ENCODE data around the gene ATP10A.

Gene ATP10A

DNA sequence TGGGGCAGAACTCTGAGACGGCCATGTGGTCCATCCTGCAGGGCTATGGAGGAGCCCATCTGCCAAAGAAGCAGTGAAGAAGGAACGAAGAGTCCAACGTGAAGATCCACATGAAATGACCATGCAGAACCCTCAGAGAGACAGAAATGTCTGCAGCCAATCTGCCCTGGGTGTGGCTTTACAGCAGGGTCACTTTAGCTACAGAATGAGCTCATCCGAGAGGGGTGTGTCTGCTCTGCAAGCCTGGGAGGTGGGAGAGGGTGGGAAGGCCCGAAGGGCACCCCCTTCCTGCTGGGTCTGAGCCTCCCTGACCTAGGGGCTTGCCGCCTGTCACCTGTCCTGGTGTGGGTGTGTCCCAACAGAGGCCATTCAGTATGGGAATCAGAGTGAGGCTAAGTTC, 176.3 kb downstream of the ATP10A start:
- DNase-seq (ENCODE audit: low read depth), result no peak
- in situ Hi-C loops (cut with HindIII; ENCODE audit: low sequenced_read_pairs), result no loop called here
- H3K4me3 ChIP-seq (ENCODE audit: low read depth, low read length), result no peak overlapping the region
- TF ChIP-seq, protein P1, sequence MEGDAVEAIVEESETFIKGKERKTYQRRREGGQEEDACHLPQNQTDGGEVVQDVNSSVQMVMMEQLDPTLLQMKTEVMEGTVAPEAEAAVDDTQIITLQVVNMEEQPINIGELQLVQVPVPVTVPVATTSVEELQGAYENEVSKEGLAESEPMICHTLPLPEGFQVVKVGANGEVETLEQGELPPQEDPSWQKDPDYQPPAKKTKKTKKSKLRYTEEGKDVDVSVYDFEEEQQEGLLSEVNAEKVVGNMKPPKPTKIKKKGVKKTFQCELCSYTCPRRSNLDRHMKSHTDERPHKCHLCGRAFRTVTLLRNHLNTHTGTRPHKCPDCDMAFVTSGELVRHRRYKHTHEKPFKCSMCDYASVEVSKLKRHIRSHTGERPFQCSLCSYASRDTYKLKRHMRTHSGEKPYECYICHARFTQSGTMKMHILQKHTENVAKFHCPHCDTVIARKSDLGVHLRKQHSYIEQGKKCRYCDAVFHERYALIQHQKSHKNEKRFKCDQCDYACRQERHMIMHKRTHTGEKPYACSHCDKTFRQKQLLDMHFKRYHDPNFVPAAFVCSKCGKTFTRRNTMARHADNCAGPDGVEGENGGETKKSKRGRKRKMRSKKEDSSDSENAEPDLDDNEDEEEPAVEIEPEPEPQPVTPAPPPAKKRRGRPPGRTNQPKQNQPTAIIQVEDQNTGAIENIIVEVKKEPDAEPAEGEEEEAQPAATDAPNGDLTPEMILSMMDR (IDR thresholded peaks at IDR 0.05; ENCODE audit: low read depth, low read length, missing control alignments), result no peak

DNA sequence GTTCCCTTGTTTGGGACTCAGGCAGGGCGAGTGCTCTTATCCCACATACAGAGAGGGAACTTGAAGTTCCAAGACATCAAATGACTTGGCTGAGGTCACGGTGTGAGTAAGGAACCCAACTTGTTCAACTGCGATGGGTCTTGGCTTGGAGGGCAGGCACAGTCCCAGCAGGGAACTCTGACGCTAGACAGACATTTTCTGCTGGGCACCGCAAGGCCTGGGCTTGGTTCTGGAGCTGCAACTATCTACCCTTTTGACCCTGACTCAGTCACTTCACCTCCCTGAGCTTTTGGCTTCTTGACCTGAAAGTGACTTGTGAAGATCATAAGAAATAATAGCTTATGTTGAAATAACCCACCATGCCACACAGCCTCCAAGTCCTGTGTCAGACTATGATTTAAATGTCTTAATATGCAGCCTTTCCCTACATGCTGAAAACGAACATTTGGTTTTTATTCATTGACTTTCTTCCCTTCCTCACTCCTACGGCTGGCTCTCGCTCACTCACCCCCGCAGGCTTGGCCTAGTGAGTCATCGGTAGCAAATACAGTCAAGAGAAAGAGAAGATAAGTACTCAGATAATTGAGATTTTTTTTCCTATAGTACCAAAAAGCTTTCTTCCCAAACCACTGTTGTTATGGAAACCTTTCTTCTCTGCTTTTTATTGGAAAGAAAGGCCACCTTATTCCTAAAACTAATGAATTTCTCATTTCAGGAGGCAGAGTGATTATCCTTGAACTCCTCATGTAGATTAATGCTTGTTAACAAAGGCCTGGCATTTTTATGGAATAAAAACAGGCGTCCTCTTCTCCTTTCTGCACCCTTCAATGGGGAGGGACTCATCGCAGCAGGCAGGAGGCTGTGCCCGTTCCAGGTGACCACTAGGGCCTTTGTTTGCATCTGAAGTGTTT, 178.4 kb downstream of the ATP10A start:
- TF ChIP-seq, protein P1 (IDR thresholded peaks at IDR 0.05; ENCODE audit: low read depth, low read length, missing control alignments), result no peak
- in situ Hi-C loops (cut with HindIII; ENCODE audit: low sequenced_read_pairs), result no loop called here
- H3K4me3 ChIP-seq (ENCODE audit: low read depth, low read length), result no peak overlapping the region
- DNase-seq (ENCODE audit: low read depth), result peak; percentile 71

DNA sequence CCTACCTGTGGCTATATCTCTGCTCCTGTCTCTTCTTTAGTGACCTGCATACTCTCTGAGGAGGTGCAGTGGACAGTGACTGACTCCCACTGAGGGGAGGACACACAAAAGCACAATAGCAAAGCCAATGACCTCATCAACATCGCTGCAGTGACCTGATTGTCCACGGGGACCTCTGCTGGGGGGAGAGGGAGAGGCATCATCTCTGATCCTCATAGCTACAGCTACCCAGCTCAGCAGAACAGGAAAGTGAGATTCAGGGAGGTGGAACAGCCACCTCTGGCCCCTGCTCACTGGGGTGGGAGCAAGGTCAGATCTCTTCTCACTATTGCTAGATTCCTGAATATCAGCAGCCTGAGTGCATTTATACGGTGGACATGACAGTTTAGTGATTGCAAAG, 179.2 kb downstream of the ATP10A start:
- in situ Hi-C loops (cut with HindIII; ENCODE audit: low sequenced_read_pairs), result no loop called here
- H3K4me3 ChIP-seq (ENCODE audit: low read depth, low read length), result no peak overlapping the region
- TF ChIP-seq, protein P1 (IDR thresholded peaks at IDR 0.05; ENCODE audit: low read depth, low read length, missing control alignments), result no peak
- DNase-seq (ENCODE audit: low read depth), result no peak

DNA sequence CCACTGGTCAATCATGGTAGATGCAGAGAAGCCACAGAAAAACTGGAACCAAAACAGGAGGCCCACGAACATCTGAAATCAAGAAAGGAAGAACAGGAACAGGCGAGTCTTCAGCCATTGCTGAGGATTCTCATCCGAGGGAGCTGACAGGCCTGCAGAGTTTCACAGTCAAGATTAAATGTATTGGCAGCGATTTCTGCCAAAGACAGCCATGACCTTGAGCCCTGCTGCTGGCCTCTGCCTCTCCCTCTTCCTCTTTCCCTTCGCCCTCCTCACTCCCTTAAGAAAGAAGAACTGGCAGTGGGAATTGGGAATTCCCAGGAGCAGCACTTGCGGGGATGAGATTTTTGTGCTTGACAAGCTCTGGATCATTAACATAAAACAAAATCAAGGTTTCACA, 179.7 kb downstream of the ATP10A start:
- in situ Hi-C loops (cut with HindIII; ENCODE audit: low sequenced_read_pairs), result no loop called here
- no peak for DNase-seq (ENCODE audit: low read depth)
- H3K4me3 ChIP-seq (ENCODE audit: low read depth, low read length), result no peak overlapping the region
- TF ChIP-seq, protein P1 (IDR thresholded peaks at IDR 0.05; ENCODE audit: low read depth, low read length, missing control alignments), result no peak

DNA sequence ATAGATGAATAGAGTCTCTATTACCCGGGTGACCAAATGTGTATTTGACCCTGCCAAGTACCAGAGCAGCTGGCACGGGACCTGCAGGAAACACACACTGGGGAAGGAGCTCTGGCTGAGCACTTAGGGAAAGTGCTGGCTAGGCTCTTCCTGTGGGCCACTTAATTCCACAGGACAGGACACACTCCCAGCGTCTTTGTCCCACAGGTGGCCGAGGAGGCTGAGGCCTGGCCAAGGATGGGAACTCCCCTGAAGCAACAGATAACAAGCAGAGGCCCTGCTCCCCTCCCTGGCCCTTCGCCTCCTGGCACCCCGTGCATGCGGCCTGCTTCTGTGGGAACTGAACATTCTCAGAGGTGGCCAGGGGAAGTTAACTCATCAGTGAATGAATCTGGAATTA, 180.8 kb downstream of the ATP10A start:
- H3K4me3 ChIP-seq (ENCODE audit: low read depth, low read length), result no peak overlapping the region
- no peak for DNase-seq (ENCODE audit: low read depth)
- in situ Hi-C loops (cut with HindIII; ENCODE audit: low sequenced_read_pairs), result no loop called here
- TF ChIP-seq, protein P1 (IDR thresholded peaks at IDR 0.05; ENCODE audit: low read depth, low read length, missing control alignments), result no peak

DNA sequence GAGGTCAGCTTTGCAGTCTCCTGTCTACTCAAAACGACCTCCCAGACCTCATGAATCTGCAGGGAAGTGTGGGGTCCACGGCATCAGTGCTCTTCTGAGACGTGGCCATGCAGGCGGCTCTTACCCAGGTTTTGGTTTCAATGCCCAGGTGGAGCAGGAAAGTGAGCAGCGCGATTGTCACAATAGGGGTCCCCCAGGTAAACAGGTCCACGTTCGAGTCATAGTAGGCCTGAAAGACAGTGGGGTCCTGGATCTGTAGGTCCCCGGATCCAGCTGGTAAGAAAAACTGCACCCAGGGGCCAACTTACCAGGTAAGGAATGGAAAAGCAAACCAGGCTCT, 182.5 kb downstream of the ATP10A start:
- DNase-seq (ENCODE audit: low read depth), result no peak
- in situ Hi-C loops (cut with HindIII; ENCODE audit: low sequenced_read_pairs), result no loop called here
- H3K4me3 ChIP-seq (ENCODE audit: low read depth, low read length), result no peak overlapping the region
- TF ChIP-seq, protein P1 (IDR thresholded peaks at IDR 0.05; ENCODE audit: low read depth, low read length, missing control alignments), result no peak
